Coronary artery (tissue), 2 donors: Measurements from ENCODE around the gene RNASET2.

Source experiments
- DNase-seq: peaks from one replicate; pipeline ENCODE4 v3.0.0-alpha.2; 2017; ENCODE audit warnings: low spot score
- H3K27ac ChIP-seq, 2 donors: fragments of 200-600 bp; sonication (generic); one replicate each; pipeline ENCODE4 v1.5.1; 2016 to 2019
- H3K4me3 ChIP-seq: fragments of 200-600 bp; sonication (generic); 2 replicates; pipeline ENCODE4 v1.5.1; 2016; ENCODE audit warnings: mild to moderate bottlenecking, moderate library complexity
- CTCF ChIP-seq: fragments of 200-600 bp; sonication (generic); IDR thresholded peaks from one replicate; pipeline ENCODE4 v1.5.1; 2019; ENCODE audit warnings: antibody characterized with exemption

Gene RNASET2

GRCh38 chr6:166907871-166908806, 48.2 kb downstream of the RNASET2 start:
- Histone ChIP-seq H3K4me3 (no peak overlapping the region), H3K27ac (no peak overlapping the region)
- DNase-seq = no peak
- TF ChIP-seq CTCF = no peak

GRCh38 chr6:166907373-166907841, 48.9 kb downstream of the RNASET2 start:
- Histone ChIP-seq H3K4me3 (no peak overlapping the region), H3K27ac (no peak overlapping the region)
- no peak for DNase-seq
- no peak for TF ChIP-seq CTCF

GRCh38 chr6:166906376-166907044, 49.8 kb downstream of the RNASET2 start:
- H3K27ac ChIP-seq = no peak overlapping the region
- H3K4me3 ChIP-seq = no peak overlapping the region
- no peak for TF ChIP-seq CTCF
- DNase-seq = no peak

GRCh38 chr6:166905505-166906134, 50.7 kb downstream of the RNASET2 start:
- TF ChIP-seq CTCF = no peak
- Histone ChIP-seq H3K27ac (no peak overlapping the region), H3K4me3 (no peak overlapping the region)
- no peak for DNase-seq

GRCh38 chr6:166905013-166905412, 51.3 kb downstream of the RNASET2 start:
- H3K27ac ChIP-seq = no peak overlapping the region
- no peak overlapping the region for H3K4me3 ChIP-seq
- DNase-seq = no peak
- TF ChIP-seq CTCF = no peak

- TF ChIP-seq CTCF = no peak
- H3K4me3 ChIP-seq = peak overlapping the region; percentile 40
- no peak for DNase-seq
- H3K27ac ChIP-seq = no peak overlapping the region
Observed at GRCh38 chr6:166904101-166904746, 52.1 kb downstream of the RNASET2 start.
